ENCODE measurements around the gene RTL10. TPM values are rescaled to one million over a fixed set of nuclear protein-coding genes. Genes with fewer than 3 reads are reported as not detected.

Gene RTL10
- total and polyA plus RNA-seq, 2 of the 4 experiments (the other 2 are of a cell fraction) = 8.6 to 12.1 TPM

DNA sequence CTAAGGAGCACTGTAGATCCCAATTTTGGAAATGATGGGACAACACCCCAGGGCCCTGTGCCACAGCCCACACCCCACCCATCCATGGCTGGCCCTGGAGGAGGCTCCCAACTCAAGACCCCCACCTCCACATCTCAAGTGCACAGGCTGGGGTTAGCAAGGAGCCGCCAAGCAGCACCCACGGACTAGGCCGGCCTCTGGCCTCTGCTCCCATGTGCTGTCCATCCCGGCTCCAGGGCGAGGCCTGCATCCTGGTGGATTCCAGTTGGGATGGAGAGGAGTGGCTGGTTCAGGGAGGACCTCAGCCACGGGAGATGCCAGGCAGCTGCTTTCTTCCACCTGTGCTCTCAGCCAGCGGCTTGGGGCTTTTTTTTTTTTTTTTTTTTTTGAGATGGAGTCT, 43.5 kb upstream of the RTL10 start:
- H3K4me1 ChIP-seq (ENCODE audit: control insufficient read depth, insufficient read depth, low read length) = peaks cover 1% of the 10 kb centered on the region
- BruUV-seq (replicated peaks) = no TSS peak
- no peak overlapping the region for H2AK9ac ChIP-seq (replicated peaks; ENCODE audit: low read depth, low read length, poor library complexity)
- ChIA-PET CTCF (no interaction called here), POLR2A (ENCODE audit: unreplicated experiment) (interaction anchor here (0.6 kb wide), 1 partner anchor 168 kb away, joined by 4 read pairs; no protein-coding TSS in a partner anchor)
- no peak overlapping the region for H2BK5ac ChIP-seq (ENCODE audit: low read depth, low read length, poor library complexity, severe bottlenecking)
- H3K27me3 ChIP-seq (ENCODE audit: control insufficient read depth, insufficient read depth, low read length) = no peaks in the 10 kb centered on the region
- H2AK5ac ChIP-seq (ENCODE audit: low read depth, low read length) = no peak overlapping the region
- no peak for TF ChIP-seq MXI1 (IDR thresholded peaks at IDR 0.05; ENCODE audit: borderline replicate concordance, low read depth, low read length)
- no peak for TF ChIP-seq CEBPB (IDR thresholded peaks at IDR 0.05; ENCODE audit: low read depth, low read length)
- no peak for TF ChIP-seq SMC3 (IDR thresholded peaks at IDR 0.05; ENCODE audit: low read depth, low read length)
- TF ChIP-seq FOS (IDR thresholded peaks at IDR 0.05; ENCODE audit: low read depth, low read length) = no peak
- TF ChIP-seq RAD21 (IDR thresholded peaks at IDR 0.05; ENCODE audit: low read length) = no peak
- TF ChIP-seq MAZ (IDR thresholded peaks at IDR 0.05; ENCODE audit: borderline replicate concordance, low read depth, low read length) = no peak
- no peak for TF ChIP-seq RCOR1 (IDR thresholded peaks at IDR 0.05; ENCODE audit: insufficient replicate concordance, low read length)
- TF ChIP-seq RFX5 (IDR thresholded peaks at IDR 0.05; ENCODE audit: low read depth, low read length) = no peak
- TF ChIP-seq POLR2A (IDR thresholded peaks at IDR 0.05; ENCODE audit: low read depth, low read length) = no peak
- TF ChIP-seq USF2 (IDR thresholded peaks at IDR 0.05; ENCODE audit: low read depth, low read length) = no peak
- no peak for TF ChIP-seq MAFK (IDR thresholded peaks at IDR 0.05; ENCODE audit: low read depth, low read length)
- TF ChIP-seq CHD1 (IDR thresholded peaks at IDR 0.05; ENCODE audit: low read depth, low read length) = no peak
- TF ChIP-seq, protein P1, sequence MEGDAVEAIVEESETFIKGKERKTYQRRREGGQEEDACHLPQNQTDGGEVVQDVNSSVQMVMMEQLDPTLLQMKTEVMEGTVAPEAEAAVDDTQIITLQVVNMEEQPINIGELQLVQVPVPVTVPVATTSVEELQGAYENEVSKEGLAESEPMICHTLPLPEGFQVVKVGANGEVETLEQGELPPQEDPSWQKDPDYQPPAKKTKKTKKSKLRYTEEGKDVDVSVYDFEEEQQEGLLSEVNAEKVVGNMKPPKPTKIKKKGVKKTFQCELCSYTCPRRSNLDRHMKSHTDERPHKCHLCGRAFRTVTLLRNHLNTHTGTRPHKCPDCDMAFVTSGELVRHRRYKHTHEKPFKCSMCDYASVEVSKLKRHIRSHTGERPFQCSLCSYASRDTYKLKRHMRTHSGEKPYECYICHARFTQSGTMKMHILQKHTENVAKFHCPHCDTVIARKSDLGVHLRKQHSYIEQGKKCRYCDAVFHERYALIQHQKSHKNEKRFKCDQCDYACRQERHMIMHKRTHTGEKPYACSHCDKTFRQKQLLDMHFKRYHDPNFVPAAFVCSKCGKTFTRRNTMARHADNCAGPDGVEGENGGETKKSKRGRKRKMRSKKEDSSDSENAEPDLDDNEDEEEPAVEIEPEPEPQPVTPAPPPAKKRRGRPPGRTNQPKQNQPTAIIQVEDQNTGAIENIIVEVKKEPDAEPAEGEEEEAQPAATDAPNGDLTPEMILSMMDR (conservative IDR thresholded peaks at IDR 0.05; ENCODE audit: low read depth, low read length) = no peak
- dilution Hi-C loops (cut with HindIII; ENCODE audit: low sequenced_read_pairs, unreplicated experiment) = no loop called here
- no peak overlapping the region for H2BK20ac ChIP-seq (ENCODE audit: low read depth, low read length)
- H3K4me2 ChIP-seq (ENCODE audit: low read depth, low read length) = no peak overlapping the region
- no peak overlapping the region for H4K5ac ChIP-seq (ENCODE audit: low read depth, low read length)
- H4K91ac ChIP-seq (ENCODE audit: insufficient read depth, low read depth, low read length) = no peak overlapping the region
- no peak overlapping the region for H3K56ac ChIP-seq (ENCODE audit: extremely low read depth, insufficient read depth, low read length)
- no peak overlapping the region for H2BK120ac ChIP-seq (ENCODE audit: low read depth, low read length)
- peaks cover 0 to 6% of the 10 kb centered on the region in 2 experiments; a peak in 1 of 4 replicates for H3K79me1 ChIP-seq (ENCODE audit: low read depth in 1 of 2, low read length in 2 of 2)
- H3K9ac ChIP-seq (ENCODE audit: low read depth, low read length) = no peak overlapping the region
- DNase-seq (no peak), ATAC-seq (ENCODE audit: low read depth) (no peak)
- no peak overlapping the region for H3K14ac ChIP-seq (replicated peaks; ENCODE audit: low read depth, low read length)
- H3K18ac ChIP-seq (ENCODE audit: low read depth, low read length) = no peak overlapping the region
- H3K36me3 ChIP-seq (ENCODE audit: control insufficient read depth, insufficient read depth, low read length) = peaks cover 20% of the 10 kb centered on the region
- 100% methylated on average over 3 of the region's 7 CpGs; no CpG with 5 or more reads in 1 of the 2 experiments for WGBS, 2 experiments (ENCODE audit: extremely low coverage in 2 of 2, insufficient read length in 1 of 2)
- H3K27ac ChIP-seq (ENCODE audit: insufficient read depth, low read length) = no peak overlapping the region
- H4K8ac ChIP-seq (ENCODE audit: low read depth in 2 of 2, low read length in 2 of 2) = no peak overlapping the region
- H3K9me1 ChIP-seq (ENCODE audit: insufficient read depth, low read length) = 0 out of 2 replicates have a peak, but pooled peaks cover 4% of the 10 kb centered on the region
- no peak overlapping the region for H3K23ac ChIP-seq (ENCODE audit: low read depth, low read length)
- H3K4me3 ChIP-seq (ENCODE audit: insufficient read depth, low read depth, low read length) = no peak overlapping the region
- intact Hi-C loops (cut with micrococcal nuclease) = no loop called here
- no peaks in the 10 kb centered on the region for H4K20me1 ChIP-seq (ENCODE audit: insufficient read depth, low read length)
- no peak overlapping the region for H2AFZ ChIP-seq (replicated peaks; ENCODE audit: low read length, poor library complexity)
- no peaks in the 10 kb centered on the region for H3K9me3 ChIP-seq (ENCODE audit: control insufficient read depth, insufficient read depth, low read length)
- no peak overlapping the region for H2BK15ac ChIP-seq (ENCODE audit: low read depth, low read length)
- no peak overlapping the region for H3K4ac ChIP-seq (ENCODE audit: low read depth, low read length)
- in situ Hi-C loops (cut with MboI; ENCODE audit: low sequenced_read_pairs) = no loop called here
